ENCODE measurements around the gene CCL25.

The CCL25 gene

GRCh38 chr19:8090950-8091349 lies 38.4 kb downstream of the CCL25 start:
- Mint-ChIP-seq H3K27ac (no peak overlapping the region), H3K9me3 (peaks cover 16% of the 10 kb centered on the region), H3K27me3 (ENCODE audit: low read depth) (no peaks in the 10 kb centered on the region), H3K4me3 (no peak overlapping the region), H3K4me1 (no peaks in the 10 kb centered on the region), H3K36me3 (ENCODE audit: low read depth) (peaks cover 59% of the 10 kb centered on the region)
- no peak for TF ChIP-seq CTCF (IDR thresholded peaks at IDR 0.05; ENCODE audit: unreplicated experiment in 3 of 3)

- no peak overlapping the region for H3K27ac Mint-ChIP-seq
- H3K4me1 Mint-ChIP-seq: no peaks in the 10 kb centered on the region
- peaks cover 32% of the 10 kb centered on the region for H3K9me3 Mint-ChIP-seq
- peaks cover 80% of the 10 kb centered on the region for H3K36me3 Mint-ChIP-seq (ENCODE audit: low read depth)
- TF ChIP-seq CTCF (IDR thresholded peaks at IDR 0.05; ENCODE audit: unreplicated experiment in 3 of 3): no peak
- no peaks in the 10 kb centered on the region for H3K27me3 Mint-ChIP-seq (ENCODE audit: low read depth)
- H3K4me3 Mint-ChIP-seq: no peak overlapping the region
Measured at GRCh38 chr19:8093740-8094139, 41.2 kb downstream of the CCL25 start.

- H3K9me3 Mint-ChIP-seq: peaks cover 34% of the 10 kb centered on the region
- no peak for TF ChIP-seq CTCF (IDR thresholded peaks at IDR 0.05; ENCODE audit: unreplicated experiment in 3 of 3)
Measured at GRCh38 chr19:8094336-8094735, 41.8 kb downstream of the CCL25 start.

GRCh38 chr19:8095354-8095886 lies 42.9 kb downstream of the CCL25 start:
- Mint-ChIP-seq H3K27me3 (ENCODE audit: low read depth) (no peaks in the 10 kb centered on the region), H3K4me3 (no peak overlapping the region), H3K9me3 (peaks cover 34% of the 10 kb centered on the region), H3K36me3 (ENCODE audit: low read depth) (peaks cover 96% of the 10 kb centered on the region), H3K27ac (no peak overlapping the region), H3K4me1 (no peaks in the 10 kb centered on the region)
- no peak for TF ChIP-seq CTCF (IDR thresholded peaks at IDR 0.05; ENCODE audit: unreplicated experiment in 3 of 3)

More at GRCh38 chr19:8094336-8094735, 41.8 kb downstream of the CCL25 start:
- H3K36me3 Mint-ChIP-seq (ENCODE audit: low read depth): peaks cover 86% of the 10 kb centered on the region
- no peaks in the 10 kb centered on the region for H3K27me3 Mint-ChIP-seq (ENCODE audit: low read depth)
- H3K4me3 Mint-ChIP-seq: no peak overlapping the region
- H3K4me1 Mint-ChIP-seq: no peaks in the 10 kb centered on the region
- no peak overlapping the region for H3K27ac Mint-ChIP-seq

GRCh38 chr19:8096071-8096470 lies 43.5 kb downstream of the CCL25 start:
- Mint-ChIP-seq H3K27ac (no peak overlapping the region), H3K9me3 (peaks cover 34% of the 10 kb centered on the region), H3K4me1 (no peaks in the 10 kb centered on the region), H3K27me3 (ENCODE audit: low read depth) (no peaks in the 10 kb centered on the region), H3K36me3 (ENCODE audit: low read depth) (peaks cover 96% of the 10 kb centered on the region), H3K4me3 (no peak overlapping the region)
- TF ChIP-seq CTCF (IDR thresholded peaks at IDR 0.05; ENCODE audit: unreplicated experiment in 3 of 3): no peak

- peaks cover 97% of the 10 kb centered on the region for H3K36me3 Mint-ChIP-seq (ENCODE audit: low read depth)
Measured at GRCh38 chr19:8097198-8097597, 44.6 kb downstream of the CCL25 start.

More at GRCh38 chr19:8097198-8097597, 44.6 kb downstream of the CCL25 start:
- H3K27me3 Mint-ChIP-seq (ENCODE audit: low read depth): no peaks in the 10 kb centered on the region
- H3K27ac Mint-ChIP-seq: no peak overlapping the region
- no peak for TF ChIP-seq CTCF (IDR thresholded peaks at IDR 0.05; ENCODE audit: unreplicated experiment in 3 of 3)
- no peaks in the 10 kb centered on the region for H3K4me1 Mint-ChIP-seq
- peaks cover 34% of the 10 kb centered on the region for H3K9me3 Mint-ChIP-seq
- H3K4me3 Mint-ChIP-seq: no peak overlapping the region
